Neural progenitor cell (in vitro differentiated cells): ENCODE measurements around the gene RMDN3.

Source experiments
- EZH2 ChIP-seq: fragments of 200-600 bp; sonication (generic); IDR thresholded peaks from 2 replicates; pipeline ENCODE4 v1.6.1; 2017; ENCODE audit warnings: antibody characterized with exemption, mild to moderate bottlenecking, moderate library complexity
- TF ChIP-seq, protein P1 (sequence below): fragments of 200-600 bp; sonication (generic); IDR thresholded peaks from 2 replicates; pipeline ENCODE4 v1.5.1; 2017; ENCODE audit warnings: antibody characterized with exemption, mild to moderate bottlenecking

DNA sequence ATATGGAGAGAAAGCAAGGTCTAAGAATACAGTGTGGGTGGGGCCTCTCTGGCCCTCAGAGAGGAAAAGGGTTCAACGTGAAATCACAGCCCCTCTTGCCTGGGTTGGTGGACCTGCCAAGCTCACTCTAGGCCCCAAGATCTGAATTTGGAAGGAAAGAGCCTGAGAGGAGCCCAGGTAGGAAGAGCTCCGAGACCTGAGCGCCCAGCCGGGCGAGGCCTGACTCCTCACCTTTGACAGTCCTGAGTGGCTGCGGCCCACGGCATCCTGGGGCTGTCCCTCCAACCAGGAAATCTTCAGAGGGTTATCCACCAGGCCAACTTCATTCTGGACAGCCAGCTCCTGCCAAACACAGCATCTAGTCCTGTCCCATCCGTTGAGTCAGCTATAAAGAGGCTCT lies 18.4 kb upstream of the RMDN3 start:
- no peak for TF ChIP-seq EZH2
- TF ChIP-seq, protein P1, sequence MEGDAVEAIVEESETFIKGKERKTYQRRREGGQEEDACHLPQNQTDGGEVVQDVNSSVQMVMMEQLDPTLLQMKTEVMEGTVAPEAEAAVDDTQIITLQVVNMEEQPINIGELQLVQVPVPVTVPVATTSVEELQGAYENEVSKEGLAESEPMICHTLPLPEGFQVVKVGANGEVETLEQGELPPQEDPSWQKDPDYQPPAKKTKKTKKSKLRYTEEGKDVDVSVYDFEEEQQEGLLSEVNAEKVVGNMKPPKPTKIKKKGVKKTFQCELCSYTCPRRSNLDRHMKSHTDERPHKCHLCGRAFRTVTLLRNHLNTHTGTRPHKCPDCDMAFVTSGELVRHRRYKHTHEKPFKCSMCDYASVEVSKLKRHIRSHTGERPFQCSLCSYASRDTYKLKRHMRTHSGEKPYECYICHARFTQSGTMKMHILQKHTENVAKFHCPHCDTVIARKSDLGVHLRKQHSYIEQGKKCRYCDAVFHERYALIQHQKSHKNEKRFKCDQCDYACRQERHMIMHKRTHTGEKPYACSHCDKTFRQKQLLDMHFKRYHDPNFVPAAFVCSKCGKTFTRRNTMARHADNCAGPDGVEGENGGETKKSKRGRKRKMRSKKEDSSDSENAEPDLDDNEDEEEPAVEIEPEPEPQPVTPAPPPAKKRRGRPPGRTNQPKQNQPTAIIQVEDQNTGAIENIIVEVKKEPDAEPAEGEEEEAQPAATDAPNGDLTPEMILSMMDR = no peak
